HG03558 (cell line): ENCODE data around the gene TAOK3.
"Not testable (repeated sequence)": the region's sequence is repeated elsewhere in the genome, so short reads cannot be mapped to it uniquely, and the experiment has no call there.

Experiments used
- ATAC-seq: cut with Tn5 transposase; IDR thresholded peaks from one replicate; pipeline ENCODE4 v1.9.1; 2021; ENCODE audit warnings: moderate number of reproducible peaks; ENCODE audit not compliant: unreplicated experiment; ENCODE audit errors: extremely low read depth

Gene TAOK3

GRCh38 chr12:118344829-118345228, 27.9 kb downstream of the TAOK3 start:
- ATAC-seq = no peak

- ATAC-seq = no peak
These were observed 30.6 kb downstream of the TAOK3 start for GRCh38 chr12:118342090-118342489.

- no peak for ATAC-seq
These were observed 35.4 kb downstream of the TAOK3 start for GRCh38 chr12:118337194-118337838.

GRCh38 chr12:118336123-118336522, 36.6 kb downstream of the TAOK3 start:
- no peak for ATAC-seq

GRCh38 chr12:118334939-118335567, 37.7 kb downstream of the TAOK3 start:
- no peak for ATAC-seq

- no peak for ATAC-seq
These were observed 38.5 kb downstream of the TAOK3 start for GRCh38 chr12:118334241-118334640.

GRCh38 chr12:118332511-118332910, 40.2 kb downstream of the TAOK3 start:
- no peak for ATAC-seq

- ATAC-seq = no peak
These were observed 42.2 kb downstream of the TAOK3 start for GRCh38 chr12:118330421-118331018.

GRCh38 chr12:118328486-118329330, 44.0 kb downstream of the TAOK3 start:
- ATAC-seq = no peak

- ATAC-seq = no peak
These were observed 45.3 kb downstream of the TAOK3 start for GRCh38 chr12:118327391-118327790.

- ATAC-seq = no peak
These were observed 45.7 kb downstream of the TAOK3 start for GRCh38 chr12:118326991-118327390.

GRCh38 chr12:118325081-118325480, 47.6 kb downstream of the TAOK3 start:
- ATAC-seq = no peak

GRCh38 chr12:118319627-118320026, 53.1 kb downstream of the TAOK3 start:
- no peak for ATAC-seq

GRCh38 chr12:118318744-118319143, 54.0 kb downstream of the TAOK3 start:
- ATAC-seq = no peak

GRCh38 chr12:118317729-118318128, 55.0 kb downstream of the TAOK3 start:
- no peak for ATAC-seq

GRCh38 chr12:118315821-118316220, 56.9 kb downstream of the TAOK3 start:
- no peak for ATAC-seq

- peak; percentile 58 for ATAC-seq
These were observed 60.1 kb downstream of the TAOK3 start for GRCh38 chr12:118312578-118312977.

- no peak for ATAC-seq
These were observed 61.0 kb downstream of the TAOK3 start for GRCh38 chr12:118311666-118312065.

GRCh38 chr12:118310320-118310719, 62.4 kb downstream of the TAOK3 start:
- no peak for ATAC-seq

- not testable (repeated sequence) for ATAC-seq
These were observed 64.7 kb downstream of the TAOK3 start for GRCh38 chr12:118308006-118308405.
